GM23248 (cell line): ENCODE measurements around the gene SLC35G6. TPM values are rescaled to one million over a fixed set of nuclear protein-coding genes. Genes with fewer than 3 reads are reported as not detected.
A peak's percentile ranks its signal among the peaks of the same experiment; 100 is the strongest.
"Not testable (repeated sequence)": the region's sequence is repeated elsewhere in the genome, so short reads cannot be mapped to it uniquely, and the experiment has no call there.

Experiments used
- DNase-seq: peaks from one replicate; pipeline ENCODE4 v3.0.0-alpha.2; 2015
- H2AFZ ChIP-seq: fragments of 200-600 bp; sonication (generic); 2 replicates; pipeline ENCODE4 v1.6.1; 2016; ENCODE audit warnings: antibody characterized with exemption
- H3F3A ChIP-seq: fragments of 200-600 bp; sonication (generic); 2 replicates; pipeline ENCODE4 v1.6.1; 2016; ENCODE audit warnings: mild to moderate bottlenecking, antibody characterized with exemption, mixed run types; ENCODE audit not compliant: insufficient read depth
- H3K27ac ChIP-seq: fragments of 200-600 bp; sonication (generic); 2 replicates; pipeline ENCODE4 v1.5.1; 2016; ENCODE audit warnings: mild to moderate bottlenecking
- H3K27me3 ChIP-seq: fragments of 200-600 bp; sonication (generic); replicated peaks from 2 replicates; pipeline ENCODE4 v1.6.1; 2016; ENCODE audit warnings: mild to moderate bottlenecking; ENCODE audit not compliant: insufficient read depth
- H3K36me3 ChIP-seq: fragments of 200-600 bp; sonication (generic); 2 replicates; pipeline ENCODE4 v1.6.1; 2016; ENCODE audit warnings: low read depth, mild to moderate bottlenecking
- H3K4me1 ChIP-seq: fragments of 200-600 bp; sonication (generic); 2 replicates; pipeline ENCODE4 v1.6.1; 2016; ENCODE audit warnings: mild to moderate bottlenecking; ENCODE audit not compliant: insufficient read depth
- H3K4me2 ChIP-seq: fragments of 200-600 bp; sonication (generic); one replicate; pipeline ENCODE4 v1.6.1; 2016; ENCODE audit warnings: mild to moderate bottlenecking; ENCODE audit not compliant: unreplicated experiment
- H3K4me3 ChIP-seq: fragments of 200-600 bp; sonication (generic); 2 replicates; pipeline ENCODE4 v1.5.1; 2016; ENCODE audit warnings: mild to moderate bottlenecking
- H3K79me2 ChIP-seq: fragments of 200-600 bp; sonication (generic); 2 replicates; pipeline ENCODE4 v1.6.1; 2016; ENCODE audit warnings: mild to moderate bottlenecking; ENCODE audit not compliant: insufficient read depth
- H3K9ac ChIP-seq: fragments of 200-600 bp; sonication (generic); 2 replicates; pipeline ENCODE4 v1.6.1; 2016; ENCODE audit warnings: mild to moderate bottlenecking
- H3K9me2 ChIP-seq: fragments of 200-600 bp; sonication (generic); 2 replicates; pipeline ENCODE4 v1.6.1; 2016; ENCODE audit warnings: mixed run types, mild to moderate bottlenecking, moderate library complexity; ENCODE audit not compliant: insufficient read depth
- H3K9me3 ChIP-seq: fragments of 200-600 bp; sonication (generic); one replicate; pipeline ENCODE4 v1.6.1; 2017; ENCODE audit warnings: low read depth
- H4K20me1 ChIP-seq: fragments of 200-600 bp; sonication (generic); 2 replicates; pipeline ENCODE4 v1.6.0; 2016; ENCODE audit not compliant: insufficient read depth
- EZH2 ChIP-seq: fragments of 200-600 bp; sonication (generic); IDR thresholded peaks from 2 replicates; pipeline ENCODE4 v1.6.1; 2018; ENCODE audit warnings: antibody characterized with exemption, mild to moderate bottlenecking; ENCODE audit not compliant: insufficient read depth, poor library complexity, severe bottlenecking
- EZH2phosphoT487 ChIP-seq: fragments of 200-600 bp; sonication (generic); IDR thresholded peaks from 2 replicates; pipeline ENCODE4 v1.6.1; 2018; ENCODE audit warnings: antibody characterized with exemption, moderate library complexity, mild to moderate bottlenecking, low read depth; ENCODE audit not compliant: insufficient read depth
- WGBS, 2 experiments: methylation state at CpG; one replicate each; pipeline ENCODE4 v1.1.6; 2015 to 2017; ENCODE audit warnings: low lambda C conversion rate in 2 of 2, low coverage in 1 of 2; ENCODE audit errors: missing lambda C conversion rate in 2 of 2; 5-methylcytosine and 5-hydroxymethylcytosine counted together
- in situ Hi-C: fragments of 300-500 bp; cut with MboI; formaldehyde crosslinking; loops from 2 replicates; pipeline ENCODE4 v1.15.0; 2020
- polyA plus RNA-seq: library from polyadenylated mRNA; unstranded; fragments of >200 nt; fragmentation: Nextera tagmentation; extraction: Ambion mirVana; gene quantifications from 2 replicates; pipeline ENCODE4 v1.2.1, GENCODE V29; 2016
- total RNA-seq: library from RNA; depleted of rRNA; stranded (reverse); fragments of >200 nt; shearing (Covaris generic); gene quantifications from 2 replicates; pipeline ENCODE4 v1.2.3, GENCODE V29; 2014

SLC35G6 gene
- total and polyA plus RNA-seq, 2 experiments from 2014 or later, result 0.14 TPM; not detected in 1

DNA sequence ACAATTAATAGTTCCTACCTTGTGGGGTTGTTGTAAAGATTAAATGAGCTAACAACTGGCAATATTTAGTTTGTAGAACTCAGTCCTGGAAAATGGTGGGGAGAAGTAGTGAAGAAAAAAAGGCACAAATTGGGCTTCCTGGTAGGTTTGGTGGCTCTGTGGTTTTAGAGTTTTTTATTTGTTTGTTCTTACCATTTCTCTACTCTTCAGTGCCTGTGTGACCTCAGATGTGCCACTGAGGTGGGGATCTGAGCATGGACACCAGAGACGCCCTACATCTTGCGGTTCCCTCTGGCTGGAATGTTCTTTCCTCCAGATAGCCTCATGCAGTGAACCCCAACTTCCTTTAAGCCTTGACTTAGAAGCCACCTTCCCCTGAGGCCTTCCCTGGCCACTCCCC, 9.5 kb upstream of the SLC35G6 start:
- H3K9me3 ChIP-seq, result no peaks in the 10 kb centered on the region
- no peak overlapping the region for H3K27ac ChIP-seq
- peaks cover 22% of the 10 kb centered on the region for H3F3A ChIP-seq
- H3K9me2 ChIP-seq, result no peaks in the 10 kb centered on the region
- TF ChIP-seq EZH2phosphoT487 (no peak), EZH2 (no peak)
- H3K27me3 ChIP-seq, result no peaks in the 10 kb centered on the region
- 90 to 100% methylated on average over 2 of the region's 2 CpGs for WGBS, 2 experiments
- H3K4me2 ChIP-seq, result no peak overlapping the region
- peaks cover 19% of the 10 kb centered on the region for H3K4me1 ChIP-seq
- no peak overlapping the region for H2AFZ ChIP-seq
- no peak overlapping the region for H3K9ac ChIP-seq
- DNase-seq, result no peak
- in situ Hi-C loops, result no loop called here
- no peaks in the 10 kb centered on the region for H3K36me3 ChIP-seq
- peaks cover 5% of the 10 kb centered on the region; the same call in 1 of the 2 replicates for H4K20me1 ChIP-seq
- H3K79me2 ChIP-seq, result peaks cover 100% of the 10 kb centered on the region
- no peak overlapping the region for H3K4me3 ChIP-seq

DNA sequence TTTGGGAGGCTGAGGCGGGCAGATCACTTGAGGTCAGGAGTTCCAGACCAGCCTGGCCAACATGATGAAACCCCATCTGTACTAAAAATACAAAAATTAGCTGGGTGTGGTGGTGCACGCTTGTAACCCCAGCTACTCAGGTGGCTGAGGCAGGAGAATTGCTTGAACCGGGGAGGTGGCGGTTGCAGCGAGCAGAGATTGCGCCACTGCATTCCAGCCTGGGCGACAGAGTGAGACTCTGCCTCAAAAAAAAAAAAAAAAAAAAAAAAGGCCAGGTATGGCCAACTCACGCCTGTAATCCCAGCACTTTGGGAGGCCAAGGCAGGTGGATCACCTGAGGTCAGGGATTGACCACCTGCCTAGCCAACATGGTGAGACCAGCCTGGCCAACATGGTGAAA, 6.5 kb upstream of the SLC35G6 start:
- DNase-seq, H3K9me3 ChIP-seq, in situ Hi-C loops, H3K4me3 ChIP-seq, H3K9ac ChIP-seq, H3K4me2 ChIP-seq, H2AFZ ChIP-seq, H3K27me3 ChIP-seq, H3K9me2 ChIP-seq, H4K20me1 ChIP-seq, H3K36me3 ChIP-seq: not testable (repeated sequence)
- H3K27ac ChIP-seq, result peak overlapping the region; percentile 99; the same call in 1 of the 2 replicates
- peaks cover 42% of the 10 kb centered on the region for H3F3A ChIP-seq
- H3K4me1 ChIP-seq, result peaks cover 27% of the 10 kb centered on the region
- peaks cover 97% of the 10 kb centered on the region for H3K79me2 ChIP-seq
- 92 to 96% methylated on average over 8 of the region's 8 CpGs for WGBS, 2 experiments

DNA sequence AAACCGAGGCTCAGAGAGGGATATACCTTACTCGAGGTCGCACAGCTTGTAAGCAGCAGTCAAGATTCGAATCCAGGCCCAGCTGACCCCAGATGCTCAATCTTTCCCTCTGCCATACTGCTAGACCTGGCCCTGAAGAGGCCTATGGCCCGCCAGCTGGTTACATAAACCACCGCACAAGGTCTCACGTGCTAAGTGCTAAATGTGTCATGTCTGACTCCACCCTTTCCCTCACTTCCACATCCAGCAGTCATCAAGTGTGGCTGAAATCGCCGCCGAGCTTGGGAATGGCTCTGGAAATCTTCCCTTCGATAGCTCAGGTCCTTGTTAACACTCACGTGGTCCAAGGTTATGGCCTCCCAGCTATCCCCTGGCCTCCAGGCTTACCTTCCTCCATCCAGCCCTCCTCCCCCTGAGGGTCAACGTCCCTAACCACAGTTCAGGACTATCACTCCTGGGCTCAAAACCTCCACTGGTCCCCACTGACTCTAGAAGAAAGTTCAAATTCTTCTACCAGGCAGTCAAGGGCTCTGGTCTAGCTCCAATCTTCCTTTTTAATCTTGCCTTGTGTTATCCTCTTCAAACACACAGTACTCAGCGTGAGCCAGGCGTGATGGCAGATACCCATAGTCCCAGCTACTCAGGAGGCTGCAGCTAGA, 5.4 kb upstream of the SLC35G6 start:
- peaks cover 5% of the 10 kb centered on the region; the same call in 1 of the 2 replicates for H4K20me1 ChIP-seq
- peaks cover 31% of the 10 kb centered on the region for H3K4me1 ChIP-seq
- no peak overlapping the region for H3K4me3 ChIP-seq
- H3K27ac ChIP-seq, result peak overlapping the region; percentile 99
- peaks cover 97% of the 10 kb centered on the region for H3K79me2 ChIP-seq
- 30% methylated on average over 15 of the region's 15 CpGs for WGBS, 2 experiments
- H3K36me3 ChIP-seq, result no peaks in the 10 kb centered on the region
- H3K9me3 ChIP-seq, result no peaks in the 10 kb centered on the region
- H3K9ac ChIP-seq, result peak overlapping the region; percentile 99
- in situ Hi-C loops, result no loop called here
- H2AFZ ChIP-seq, result no peak overlapping the region
- peak overlapping the region; percentile 98 for H3K4me2 ChIP-seq
- H3F3A ChIP-seq, result peaks cover 47% of the 10 kb centered on the region
- no peak for TF ChIP-seq EZH2phosphoT487
- no peak for TF ChIP-seq EZH2
- peak; percentile 92 for DNase-seq
- no peaks in the 10 kb centered on the region for H3K27me3 ChIP-seq
- H3K9me2 ChIP-seq, result no peaks in the 10 kb centered on the region

DNA sequence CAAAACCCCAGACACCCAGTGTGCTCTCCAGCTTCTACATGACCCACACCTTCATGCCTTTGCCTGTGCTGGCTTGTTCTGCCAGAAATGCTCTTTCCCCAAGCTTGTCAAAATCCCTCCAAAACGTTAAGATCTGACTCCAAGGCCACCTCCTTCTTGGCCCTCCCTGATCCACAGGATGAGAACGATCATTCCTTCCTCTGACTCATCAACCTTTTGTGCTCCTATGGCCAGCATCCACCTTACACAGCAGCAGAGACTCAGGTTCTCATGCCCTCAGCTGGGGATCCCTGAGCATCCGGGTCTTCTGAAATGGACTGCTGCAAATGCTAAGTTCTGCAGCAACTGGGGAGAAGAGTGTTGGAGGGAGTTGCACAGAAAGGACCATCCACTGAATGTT, 4.8 kb upstream of the SLC35G6 start:
- Histone ChIP-seq H3K4me1 (peaks cover 31% of the 10 kb centered on the region), H3K79me2 (peaks cover 97% of the 10 kb centered on the region), H3K36me3 (no peaks in the 10 kb centered on the region), H3F3A (peaks cover 47% of the 10 kb centered on the region), H3K9me2 (no peaks in the 10 kb centered on the region), H3K9me3 (no peaks in the 10 kb centered on the region), H3K9ac (peak overlapping the region; percentile 99), H3K27ac (peak overlapping the region; percentile 99), H2AFZ (no peak overlapping the region), H3K4me2 (peak overlapping the region; percentile 98), H3K27me3 (no peaks in the 10 kb centered on the region), H3K4me3 (peak overlapping the region; percentile 79; the same call in 1 of the 2 replicates), H4K20me1 (peaks cover 5% of the 10 kb centered on the region; the same call in 1 of the 2 replicates)
- WGBS, 2 experiments, result 21 to 24% methylated on average over 3 of the region's 3 CpGs
- in situ Hi-C loops, result no loop called here
- peak; percentile 82 for DNase-seq
- TF ChIP-seq EZH2 (no peak), EZH2phosphoT487 (no peak)
